HepG2 (cell line): ENCODE data around the gene RAB27B. TPM values are rescaled to one million over a fixed set of nuclear protein-coding genes. Genes with fewer than 3 reads are reported as not detected.

Experiments
- ATAC-seq: fragments of 200-7000 bp; cut with Tn5 transposase; 3 replicates; pipeline ENCODE4 v1.9.1; 2020; ENCODE audit warnings: mild to moderate bottlenecking, moderate library complexity
- BruUV-seq: library from RNA; stranded (reverse); fragments of 400-500 nt; replicated peaks from 2 replicates; lab custom pipeline; 2021; lab: Mats Ljungman, UMichigan
- CTCF ChIA-PET: fragments of 300-600 bp; formaldehyde crosslinking; extraction: SDS; loops from one replicate; lab custom pipeline; 2021; ENCODE audit warnings: low total read pairs, inconsistent platforms, low intra/inter-chr PET ratio; lab: Yijun Ruan, JAX
- POLR2A ChIA-PET: fragments of 350-600 bp; sonication (Branson Sonifier 250); formaldehyde crosslinking; loops from one replicate; lab custom pipeline; 2020; ENCODE audit warnings: antibody characterized with exemption, inconsistent platforms; lab: Yijun Ruan, JAX
- DNase-seq: peaks from one replicate; pipeline ENCODE4 v3.0.0-alpha.2; 2015; ENCODE audit warnings: low spot score
- FAIRE-seq: peaks from 3 replicates; lab custom pipeline; 2011; peaks lifted over from hg19 to GRCh38; lab: Jason Lieb, UNC
- H2AFZ ChIP-seq: one replicate; pipeline ENCODE4 v1.6.1; 2011; ENCODE audit warnings: low read length, inconsistent platforms
- H3K27ac ChIP-seq: fragments of 300-600 bp; 3 replicates; pipeline ENCODE4 v1.8.0; 2011; ENCODE audit warnings: mixed run types, mild to moderate bottlenecking, mixed read lengths, low read length, inconsistent platforms; ENCODE audit not compliant: insufficient read depth; ENCODE audit errors: extremely low read length
- H3K27me3 ChIP-seq, 2 experiments: fragments of 200-600 bp in 1 of 2; 2 replicates in 1 of 2; 3 replicates in 1 of 2; pipeline versions ENCODE4 v1.6.0 to v1.8.0; 2011; ENCODE audit warnings: low read length in 2 of 2, mild to moderate bottlenecking in 2 of 2, moderate library complexity in 2 of 2, inconsistent platforms in 1 of 2; ENCODE audit not compliant: insufficient read depth in 2 of 2, control insufficient read depth in 1 of 2
- H3K36me3 ChIP-seq, 2 experiments: fragments of 200-600 bp in 1 of 2; replicated peaks in 1 of 2; 2 replicates in 1 of 2; 3 replicates in 1 of 2; pipeline versions ENCODE4 v1.5.1 to v1.8.0; 2011; ENCODE audit warnings: low read length in 2 of 2, inconsistent platforms in 1 of 2; ENCODE audit not compliant: insufficient read depth in 2 of 2, control insufficient read depth in 1 of 2
- H3K4me1 ChIP-seq: 2 replicates; pipeline ENCODE4 v1.5.1; 2012; ENCODE audit warnings: low read length, inconsistent platforms; ENCODE audit not compliant: insufficient read depth
- H3K4me2 ChIP-seq: 2 replicates; pipeline ENCODE4 v1.6.0; 2011; ENCODE audit warnings: low read depth, low read length, inconsistent platforms
- H3K4me3 ChIP-seq, 3 experiments: fragments of 200-600 bp in 1 of 3; sonication (generic), shearing (Covaris generic) in 1 of 3; replicated peaks in 1 of 3; 2 replicates each; pipeline ENCODE4 v1.5.1; 2011 to 2016; ENCODE audit warnings: low read length in 3 of 3, inconsistent platforms in 2 of 3, low read depth in 2 of 3, mild to moderate bottlenecking in 2 of 3, control low read depth in 1 of 3, mixed read lengths in 1 of 3; ENCODE audit not compliant: insufficient read depth in 1 of 3
- H3K79me2 ChIP-seq: one replicate; pipeline ENCODE4 v1.6.1; 2011; ENCODE audit warnings: low read length, inconsistent platforms; ENCODE audit not compliant: insufficient read depth
- H3K9ac ChIP-seq: 2 replicates; pipeline ENCODE4 v1.6.0; 2011; ENCODE audit warnings: mild to moderate bottlenecking, low read depth, low read length, inconsistent platforms; ENCODE audit not compliant: insufficient read depth
- H3K9me3 ChIP-seq: 2 replicates; pipeline ENCODE4 v1.5.1; 2012; ENCODE audit warnings: mild to moderate bottlenecking, low read length
- H4K20me1 ChIP-seq: 2 replicates; pipeline ENCODE4 v1.6.0; 2011; ENCODE audit warnings: inconsistent platforms, mild to moderate bottlenecking, low read length, moderate library complexity; ENCODE audit not compliant: insufficient read depth
- AHR ChIP-seq: IDR thresholded peaks from 2 replicates; pipeline ENCODE4 v1.6.1; 2018; ENCODE audit warnings: missing genetic modification reagents, missing compliant biosample characterization
- BCLAF1 ChIP-seq: fragments of 450-650 bp; IDR thresholded peaks from 2 replicates; pipeline ENCODE4 v1.6.1; 2017; ENCODE audit warnings: mild to moderate bottlenecking
- MTERF4 ChIP-seq: sonication (generic); formaldehyde crosslinking; IDR thresholded peaks from 2 replicates; pipeline ENCODE4 v1.8.0; 2023; ENCODE audit warnings: mild to moderate bottlenecking, missing genetic modification reagents
- MTF1 ChIP-seq: sonication (generic); formaldehyde crosslinking; IDR thresholded peaks from 2 replicates; pipeline ENCODE4 v1.5.0; 2020; ENCODE audit warnings: missing genetic modification reagents
- NCOA2 ChIP-seq: sonication (generic); formaldehyde crosslinking; IDR thresholded peaks from 2 replicates; pipeline ENCODE4 v1.8.0; 2022; ENCODE audit warnings: inconsistent platforms
- NR2C2 ChIP-seq: sonication (generic); formaldehyde crosslinking; IDR thresholded peaks from 2 replicates; pipeline ENCODE4 v1.4.0; 2020; ENCODE audit warnings: missing genetic modification reagents, mild to moderate bottlenecking, moderate library complexity, borderline replicate concordance
- REPIN1 ChIP-seq: sonication (generic); formaldehyde crosslinking; IDR thresholded peaks from 2 replicates; pipeline ENCODE4 v1.8.0; 2022; ENCODE audit warnings: missing genetic modification reagents, low read depth, mild to moderate bottlenecking, borderline replicate concordance
- SP4 ChIP-seq: sonication (generic); formaldehyde crosslinking; IDR thresholded peaks from 2 replicates; pipeline ENCODE4 v1.8.1; 2023; ENCODE audit warnings: mild to moderate bottlenecking, missing genetic modification reagents
- TAF1 ChIP-seq: sonication (generic); formaldehyde crosslinking; IDR thresholded peaks from 2 replicates; pipeline ENCODE4 v1.4.0; 2020; ENCODE audit warnings: missing genetic modification reagents
- THYN1 ChIP-seq: sonication (generic); formaldehyde crosslinking; IDR thresholded peaks from 2 replicates; pipeline ENCODE4 v1.8.1; 2023; ENCODE audit warnings: low read depth, mild to moderate bottlenecking, moderate library complexity, missing genetic modification reagents, borderline replicate concordance
- U2AF2 ChIP-seq: fragments of 200-400 bp; formaldehyde crosslinking; IDR thresholded peaks from 2 replicates; pipeline ENCODE4 v1.6.1; 2017; ENCODE audit warnings: low read depth, mild to moderate bottlenecking, low read length
- ZFP82 ChIP-seq: sonication (generic); formaldehyde crosslinking; IDR thresholded peaks from 2 replicates; pipeline ENCODE4 v1.5.1; 2020; ENCODE audit warnings: mild to moderate bottlenecking, missing genetic modification reagents, borderline replicate concordance
- ZNF281 ChIP-seq: sonication (generic); formaldehyde crosslinking; IDR thresholded peaks from 2 replicates; pipeline ENCODE4 v1.4.0; 2020; ENCODE audit warnings: missing genetic modification reagents, borderline replicate concordance
- ZNF639 ChIP-seq: conservative IDR thresholded peaks from 2 replicates; pipeline ENCODE4 v1.6.1; 2018; ENCODE audit warnings: missing genetic modification reagents
- WGBS: methylation state at CpG from one replicate; pipeline ENCODE4 v1.1.6; 2017; ENCODE audit warnings: low lambda C conversion rate; 5-methylcytosine and 5-hydroxymethylcytosine counted together
- in situ Hi-C: cut with HindIII; loops from 2 replicates; pipeline ENCODE4 v1.10.0; 2017; ENCODE audit warnings: low pct_unique_long_range_greater_than_20kb; ENCODE audit not compliant: extremely low pct_ligation_motif_present
- intact Hi-C: fragments of 100-400 bp; cut with micrococcal nuclease; formaldehyde crosslinking; loops from one replicate; pipeline ENCODE4 v1.10.0; 2022; ENCODE audit not compliant: unreplicated experiment
- polyA plus RNA-seq, 8 experiments: library from polyadenylated mRNA; depleted of rRNA in 3 of 8; stranded (reverse) in 7 of 8; unstranded in 1 of 8; fragments of >200 nt; fragmentation: Illumina TruSeq in 4 of 8; extraction: Trizol in 4 of 8; gene quantifications; 2 replicates each; pipeline versions ENCODE4 v1.2.1 to v1.2.3, GENCODE V29; 2011 to 2016; ENCODE audit warnings: low read depth in 4 of 8, missing spikeins in 1 of 8, mixed read lengths in 1 of 8; ENCODE audit not compliant: insufficient read depth in 1 of 8
- total RNA-seq, 5 experiments: library from RNA; depleted of rRNA; stranded (reverse); fragments of >200 nt; fragmentation: Illumina TruSeq; extraction: Trizol; gene quantifications; 2 replicates each; pipeline ENCODE4 v1.2.3, GENCODE V29; 2016; ENCODE audit warnings: low read depth in 1 of 5

Gene RAB27B
- total and polyA plus RNA-seq, 2 of the 13 experiments (the other 11 are each of a cell fraction or from before 2014, with no cell fraction given): not detected

- FAIRE-seq: no peak
- no TSS peak for BruUV-seq
- POLR2A ChIA-PET: no interaction called here
These were observed 60.7 kb downstream of the RAB27B start for GRCh38 chr18:54888933-54889332.

More at GRCh38 chr18:54888933-54889332, 60.7 kb downstream of the RAB27B start:
- no peak overlapping the region for H3K4me2 ChIP-seq
- no peak overlapping the region for H3K27ac ChIP-seq
- ATAC-seq (no peak), DNase-seq (no peak)
- CTCF ChIA-PET: no interaction called here
- in situ Hi-C loops (no loop called here), intact Hi-C loops (no loop called here)
- no peaks in the 10 kb centered on the region for H3K36me3 ChIP-seq
- H3K79me2 ChIP-seq: no peaks in the 10 kb centered on the region
- no peak overlapping the region for H2AFZ ChIP-seq
- no peak overlapping the region for H3K9ac ChIP-seq
- TF ChIP-seq TAF1 (CRISPR knock-in tag) (no peak), NR2C2 (CRISPR knock-in tag) (no peak), MTERF4 (CRISPR knock-in tag) (no peak), SP4 (no peak), AHR (CRISPR knock-in tag) (no peak), BCLAF1 (no peak), ZFP82 (no peak), REPIN1 (CRISPR knock-in tag) (no peak), THYN1 (CRISPR knock-in tag) (no peak), MTF1 (CRISPR knock-in tag) (no peak), U2AF2 (no peak), ZNF281 (CRISPR knock-in tag) (no peak), NCOA2 (CRISPR knock-in tag) (no peak), ZNF639 (CRISPR knock-in tag) (no peak)
- no peaks in the 10 kb centered on the region for H4K20me1 ChIP-seq
- H3K27me3 ChIP-seq: no peaks in the 10 kb centered on the region; a peak in 2 of 5 replicates
- H3K9me3 ChIP-seq: no peaks in the 10 kb centered on the region
- no peak overlapping the region for H3K4me3 ChIP-seq
- no peaks in the 10 kb centered on the region for H3K4me1 ChIP-seq
- 23% methylated on average over 2 of the region's 2 CpGs for WGBS
